Heart left ventricle (tissue), 13 donors: ENCODE results near the gene TRH.

Experiments used
- CTCF ChIP-seq, 12 donors: fragments of 200-600 bp; sonication (generic) in 4 of 12; IDR thresholded peaks; one replicate each; pipeline versions ENCODE4 v1.5.0 to v1.8.0; 2018 to 2022; ENCODE audit warnings: antibody characterized with exemption in 12 of 12, mild to moderate bottlenecking in 5 of 12
- POLR2A ChIP-seq, 2 donors: fragments of 450-650 bp; IDR thresholded peaks; one replicate each; pipeline ENCODE4 v1.6.1; 2017; ENCODE audit warnings: antibody characterized with exemption in 2 of 2, mild to moderate bottlenecking in 2 of 2, moderate library complexity in 2 of 2
- donor health status: ischemic (EF 13 %, LVEDD 7.1; RV severe dilation, severe dysfunction).
- donor health status: DM: no; HTN: yes; CAD: no.
- donor health status: DM: no; HTN: no; CAD: no.
- donor health status: ischemic (EF 25% LVEDD 6.9; RV normal size, moderate dysfunction).
- donor health status: ischemic (EF 25% LVEDD 5.7; RV mildly dilated, moderate dysfunction).
- donor health status: ischemic (EF 35%, LVEDD 5.7; RV mildly dilated, moderate dysfunction).
- donor health status: nonischemic (EF 11% LVEDD 7.7; RV severe dilation, severe dysfunction).
- donor health status: DM: yes; HTN: yes; CAD: no.
- donor health status: PGD.
- donor health status: ischemic (EF 29% LVEDD 5.4; RV normal size, mild dysfunction).
- donor health status: nonischemic (EF 23%, LVEDD 6.1; RV moderate dilation, normal function).

DNA sequence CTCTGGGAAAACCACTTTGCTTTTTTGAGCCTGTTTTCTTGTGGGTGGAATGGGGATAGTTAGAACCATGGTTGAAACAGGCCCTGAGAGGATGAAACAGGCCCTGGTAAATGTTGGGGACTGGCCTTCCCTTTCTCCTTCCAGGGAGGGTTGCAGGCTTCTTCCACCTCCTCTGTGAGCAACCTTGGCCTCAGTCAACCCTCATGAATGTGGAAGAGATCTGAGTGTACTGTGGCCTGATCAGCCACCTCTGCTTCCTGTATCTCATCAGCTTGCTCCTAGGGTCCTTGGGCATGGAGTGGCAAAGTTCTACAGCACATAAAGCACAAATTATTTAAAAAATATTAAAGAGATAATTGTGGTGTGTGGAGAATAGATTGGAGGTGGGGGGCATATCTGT is 17.6 kb upstream of the TRH start:
- TF ChIP-seq CTCF (IDR thresholded peaks at IDR 0.05) (no peak), POLR2A (IDR thresholded peaks at IDR 0.05) (no peak)
